ES-I3 (cell line): ENCODE data around the gene MS4A6E.

Experiments used
- H3K36me3 ChIP-seq: 2 replicates; pipeline ENCODE4 v1.6.1; 2013; ENCODE audit warnings: mild to moderate bottlenecking, low read length, control low read depth, moderate library complexity; ENCODE audit not compliant: insufficient read depth
- H3K4me1 ChIP-seq: 2 replicates; pipeline ENCODE4 v1.6.1; 2013; ENCODE audit warnings: mild to moderate bottlenecking, control low read depth, low read length; ENCODE audit not compliant: insufficient read depth
- H3K9ac ChIP-seq: 2 replicates; pipeline ENCODE4 v1.6.1; 2013; ENCODE audit warnings: low read depth, mild to moderate bottlenecking, low read length, moderate library complexity
- H3K9me3 ChIP-seq: 2 replicates; pipeline ENCODE4 v1.6.1; 2013; ENCODE audit warnings: mild to moderate bottlenecking, low read length, moderate library complexity; ENCODE audit not compliant: control insufficient read depth, insufficient read depth

Gene MS4A6E

DNA sequence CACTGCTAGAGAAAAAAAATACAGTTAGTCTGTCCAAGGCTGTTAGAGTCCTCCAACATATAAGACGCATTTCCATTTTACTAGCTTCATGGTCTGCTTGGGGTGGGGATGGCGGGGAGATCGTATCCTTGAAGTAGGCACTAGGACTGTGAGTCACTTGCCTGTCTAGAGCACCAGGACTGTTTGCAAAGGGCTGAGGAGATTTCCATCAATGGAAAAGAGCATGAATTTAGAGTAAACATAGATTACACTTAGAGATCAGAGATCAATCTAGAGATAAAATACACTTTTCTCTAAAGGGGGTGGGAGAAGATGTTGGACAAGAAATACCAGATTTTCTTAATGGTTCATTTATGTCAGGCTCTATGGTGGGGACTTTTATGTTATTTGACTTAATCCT is 49.5 kb downstream of the MS4A6E start:
- Histone ChIP-seq H3K9ac (no peak overlapping the region), H3K4me1 (no peaks in the 10 kb centered on the region), H3K9me3 (no peaks in the 10 kb centered on the region), H3K36me3 (no peaks in the 10 kb centered on the region)

GRCh38 chr11:60377401-60378136 is 50.5 kb downstream of the MS4A6E start:
- H3K4me1 ChIP-seq, result no peaks in the 10 kb centered on the region

GRCh38 chr11:60378354-60378753 is 51.3 kb downstream of the MS4A6E start, which contains the start of gene MS4A7:
Gene MS4A7 (plus strand): TSS chr11:60378532. CDS start chr11:60383142, 4,610 bp downstream.
- H3K9me3 ChIP-seq, result no peaks in the 10 kb centered on the region
- no peaks in the 10 kb centered on the region for H3K4me1 ChIP-seq
- no peak within 1 kb of the TSS for H3K9ac ChIP-seq
- no peaks in the 10 kb centered on the region for H3K36me3 ChIP-seq

More at GRCh38 chr11:60377401-60378136, 50.5 kb downstream of the MS4A6E start:
- H3K9me3 ChIP-seq, result no peaks in the 10 kb centered on the region
- no peaks in the 10 kb centered on the region for H3K36me3 ChIP-seq
- no peak overlapping the region for H3K9ac ChIP-seq

DNA sequence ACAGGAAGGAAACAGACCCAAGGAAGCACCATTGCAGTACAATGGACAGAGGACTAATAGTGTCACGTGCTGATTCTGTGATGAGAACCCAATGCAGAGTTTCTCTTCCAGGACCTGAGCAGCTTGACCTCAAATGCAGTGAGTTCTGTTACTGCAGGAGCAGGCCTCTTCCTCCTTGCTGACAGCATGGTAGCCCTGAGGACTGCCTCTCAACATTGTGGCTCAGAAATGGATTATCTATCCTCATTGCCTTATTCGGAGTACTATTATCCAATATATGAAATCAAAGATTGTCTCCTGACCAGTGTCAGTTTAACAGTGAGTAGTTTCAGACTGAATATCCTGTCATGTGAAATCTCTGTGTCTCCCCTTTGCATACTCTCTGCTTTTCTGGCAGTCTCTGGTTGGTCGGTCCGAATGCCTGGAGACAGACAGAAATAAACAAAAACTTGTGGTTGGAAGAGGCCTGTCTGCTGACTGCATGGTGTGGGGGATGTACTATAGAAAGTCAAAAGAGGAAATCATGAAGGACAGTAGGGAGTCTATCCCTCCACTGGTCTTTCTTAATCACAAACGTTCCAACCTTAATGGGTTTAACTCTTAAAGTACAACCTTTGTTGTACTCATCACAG is 62.3 kb downstream of the MS4A6E start:
- no peaks in the 10 kb centered on the region; the same call in 1 of the 2 replicates for H3K36me3 ChIP-seq
- H3K9me3 ChIP-seq, result no peaks in the 10 kb centered on the region
- no peaks in the 10 kb centered on the region for H3K4me1 ChIP-seq
- no peak overlapping the region for H3K9ac ChIP-seq

DNA sequence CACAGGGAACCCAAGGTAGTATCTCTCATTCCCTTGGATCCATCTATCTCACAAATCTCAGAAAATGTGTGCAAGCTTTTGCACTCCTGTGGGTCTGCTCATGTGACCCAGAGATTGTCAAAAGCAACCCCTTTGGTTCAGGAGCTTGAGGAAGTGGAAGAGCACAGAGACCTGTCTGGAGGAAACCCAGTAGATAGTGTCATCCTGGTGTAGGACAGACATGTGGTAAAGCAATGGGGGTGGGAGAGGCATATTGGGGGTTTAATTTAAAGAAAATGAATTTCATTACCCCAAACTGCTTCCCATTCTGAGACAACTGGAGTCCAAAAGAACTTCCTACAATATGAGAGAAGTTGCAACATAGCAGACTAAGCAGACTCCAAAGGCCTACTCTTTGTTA is 63.4 kb downstream of the MS4A6E start:
- H3K36me3 ChIP-seq, result no peaks in the 10 kb centered on the region; the same call in 1 of the 2 replicates
- no peaks in the 10 kb centered on the region for H3K4me1 ChIP-seq
- no peak overlapping the region for H3K9ac ChIP-seq
- no peaks in the 10 kb centered on the region for H3K9me3 ChIP-seq
